SK-N-SH (cell line): ENCODE measurements around the gene CRB1.

Source experiments
- EP300 ChIP-seq, 2 experiments: IDR thresholded peaks; 2 replicates each; pipeline versions ENCODE4 v1.4.0 to v1.6.1; 2012; ENCODE audit warnings: borderline replicate concordance in 1 of 2, low read depth in 1 of 2, low read length in 1 of 2
- FOSL2 ChIP-seq: IDR thresholded peaks from 2 replicates; pipeline ENCODE4 v1.4.0; 2012; ENCODE audit warnings: low read depth, mild to moderate bottlenecking, moderate library complexity, borderline replicate concordance
- FOXJ3 ChIP-seq: sonication (generic); formaldehyde crosslinking; IDR thresholded peaks from 2 replicates; pipeline ENCODE4 v1.5.1; 2020; ENCODE audit warnings: mild to moderate bottlenecking, missing genetic modification reagents
- GABPA ChIP-seq: IDR thresholded peaks from 2 replicates; pipeline ENCODE4 v1.4.0; 2012; ENCODE audit warnings: low read depth, mild to moderate bottlenecking
- NRF1 ChIP-seq: IDR thresholded peaks from 2 replicates; pipeline ENCODE4 v1.6.1; 2012; ENCODE audit warnings: low read depth, mild to moderate bottlenecking, low read length
- USF2 ChIP-seq: fragments of 150-350 bp; IDR thresholded peaks from 2 replicates; pipeline ENCODE4 v1.6.1; 2017; ENCODE audit warnings: antibody characterized with exemption, low read length, low read depth, borderline replicate concordance
- YY1 ChIP-seq: IDR thresholded peaks from 2 replicates; pipeline ENCODE4 v1.4.0; 2012; ENCODE audit warnings: low read depth, mild to moderate bottlenecking
- TF ChIP-seq, protein P1 (sequence below): fragments of 200-600 bp; sonication (generic); IDR thresholded peaks from 2 replicates; pipeline ENCODE4 v1.6.1; 2017; ENCODE audit warnings: antibody characterized with exemption, mild to moderate bottlenecking, moderate library complexity

DNA sequence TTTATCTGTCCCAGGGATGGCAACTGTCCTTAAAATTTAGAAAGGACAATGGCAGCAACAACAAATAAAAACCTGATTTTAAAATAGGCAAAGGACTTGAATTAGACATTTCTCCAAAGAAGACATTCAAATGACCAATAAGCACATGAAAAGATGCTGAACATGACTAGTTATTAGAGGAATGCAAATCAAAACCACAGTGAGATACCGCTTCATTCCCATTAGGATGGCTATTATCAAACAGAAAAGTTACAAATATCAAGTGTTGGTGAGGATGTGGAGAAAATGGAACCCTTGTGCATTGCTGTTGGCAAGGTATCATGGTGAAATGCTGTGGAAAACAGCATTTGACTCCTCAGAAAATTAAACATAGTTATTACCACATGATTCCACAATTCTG is 120.7 kb downstream of the CRB1 start:
- TF ChIP-seq FOSL2 (no peak), GABPA (no peak), NRF1 (no peak), FOXJ3 (CRISPR knock-in tag) (no peak), USF2 (no peak), YY1 (no peak), EP300 (IDR thresholded peaks at IDR 0.05; ENCODE audit: borderline replicate concordance in 1 of 2, low read depth in 1 of 2, low read length in 1 of 2) (no peak)
- TF ChIP-seq, protein P1, sequence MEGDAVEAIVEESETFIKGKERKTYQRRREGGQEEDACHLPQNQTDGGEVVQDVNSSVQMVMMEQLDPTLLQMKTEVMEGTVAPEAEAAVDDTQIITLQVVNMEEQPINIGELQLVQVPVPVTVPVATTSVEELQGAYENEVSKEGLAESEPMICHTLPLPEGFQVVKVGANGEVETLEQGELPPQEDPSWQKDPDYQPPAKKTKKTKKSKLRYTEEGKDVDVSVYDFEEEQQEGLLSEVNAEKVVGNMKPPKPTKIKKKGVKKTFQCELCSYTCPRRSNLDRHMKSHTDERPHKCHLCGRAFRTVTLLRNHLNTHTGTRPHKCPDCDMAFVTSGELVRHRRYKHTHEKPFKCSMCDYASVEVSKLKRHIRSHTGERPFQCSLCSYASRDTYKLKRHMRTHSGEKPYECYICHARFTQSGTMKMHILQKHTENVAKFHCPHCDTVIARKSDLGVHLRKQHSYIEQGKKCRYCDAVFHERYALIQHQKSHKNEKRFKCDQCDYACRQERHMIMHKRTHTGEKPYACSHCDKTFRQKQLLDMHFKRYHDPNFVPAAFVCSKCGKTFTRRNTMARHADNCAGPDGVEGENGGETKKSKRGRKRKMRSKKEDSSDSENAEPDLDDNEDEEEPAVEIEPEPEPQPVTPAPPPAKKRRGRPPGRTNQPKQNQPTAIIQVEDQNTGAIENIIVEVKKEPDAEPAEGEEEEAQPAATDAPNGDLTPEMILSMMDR, result no peak
